HG03460 (cell line): ENCODE data around the gene MRC2.

Experiments
- ATAC-seq: cut with Tn5 transposase; IDR thresholded peaks from one replicate; pipeline ENCODE4 v1.9.1; 2021; ENCODE audit not compliant: unreplicated experiment

MRC2 gene

DNA sequence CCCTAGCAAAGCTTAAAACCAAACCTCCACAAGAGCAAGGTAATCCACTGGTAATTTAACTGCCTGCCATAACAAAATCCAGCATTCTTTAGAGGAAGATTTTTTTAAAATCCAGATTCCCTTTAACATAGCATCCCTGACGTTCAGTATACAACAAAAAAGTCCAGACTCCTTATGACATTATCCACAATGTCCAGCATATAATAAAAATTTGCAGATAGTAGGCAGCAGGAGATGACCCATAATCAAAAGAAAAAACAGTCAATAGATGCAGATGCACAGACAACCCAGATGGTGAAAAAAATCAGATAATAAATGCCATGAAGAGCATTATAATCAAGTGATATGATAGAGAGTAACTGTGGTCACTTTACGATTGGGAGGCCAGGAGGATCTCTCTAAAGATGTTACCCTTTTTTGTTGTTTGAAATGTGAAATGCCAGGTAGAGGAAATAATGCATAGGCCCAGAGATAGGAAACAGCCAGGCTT is 33.2 kb downstream of the MRC2 start:
- no peak for ATAC-seq

GRCh38 chr17:62661337-62661736 is 33.9 kb downstream of the MRC2 start:
- ATAC-seq, result no peak

GRCh38 chr17:62662855-62663254 is 35.4 kb downstream of the MRC2 start:
- no peak for ATAC-seq

DNA sequence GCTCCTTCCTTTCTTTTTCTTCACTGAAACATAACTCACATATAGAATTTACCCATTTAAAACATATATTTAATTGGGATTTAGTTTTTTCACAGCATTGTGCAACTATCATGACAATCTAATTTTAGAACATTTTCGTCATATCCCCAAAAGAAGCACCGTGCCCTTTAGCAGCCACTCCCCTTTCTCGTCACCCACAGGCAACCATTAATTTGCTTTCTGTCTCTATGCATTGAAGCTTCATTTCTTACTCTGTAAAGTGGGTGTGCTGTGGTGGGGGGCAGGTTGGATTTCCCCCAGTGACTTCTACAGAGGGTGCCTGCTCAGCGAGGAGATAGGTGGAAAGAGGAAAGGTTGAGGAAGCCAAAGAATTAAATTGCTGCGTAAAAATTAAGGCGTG is 35.8 kb downstream of the MRC2 start:
- no peak for ATAC-seq

DNA sequence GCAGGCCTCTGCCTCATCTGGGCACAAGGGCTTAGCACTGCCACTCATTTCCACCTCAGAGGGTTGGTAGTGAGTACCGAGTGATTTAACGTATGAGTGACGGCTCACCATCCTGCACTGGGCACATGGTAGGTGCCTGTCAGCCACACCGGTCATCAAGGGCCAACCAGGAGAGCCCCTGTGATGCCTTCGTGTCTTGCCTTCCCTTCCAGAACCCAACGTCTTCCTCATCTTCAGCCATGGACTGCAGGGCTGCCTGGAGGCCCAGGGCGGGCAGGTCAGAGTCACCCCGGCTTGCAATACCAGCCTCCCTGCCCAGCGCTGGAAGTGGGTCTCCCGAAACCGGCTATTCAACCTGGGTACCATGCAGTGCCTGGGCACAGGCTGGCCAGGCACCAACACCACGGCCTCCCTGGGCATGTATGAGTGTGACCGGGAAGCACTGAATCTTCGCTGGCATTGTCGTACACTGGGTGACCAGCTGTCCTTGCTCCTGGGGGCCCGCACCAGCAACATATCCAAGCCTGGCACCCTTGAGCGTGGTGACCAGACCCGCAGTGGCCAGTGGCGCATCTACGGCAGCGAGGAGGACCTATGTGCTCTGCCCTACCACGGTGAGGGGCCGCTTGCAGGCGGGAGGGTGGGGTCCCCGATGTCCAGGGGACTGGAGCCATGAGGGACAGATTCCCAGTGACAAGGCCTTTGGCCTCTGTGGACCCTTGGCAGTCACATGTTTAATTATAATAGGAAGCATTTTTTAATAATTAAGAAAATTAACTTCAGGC is 37.1 kb downstream of the MRC2 start:
- no peak for ATAC-seq

- no peak for ATAC-seq
Observed at GRCh38 chr17:62665599-62665998, 38.1 kb downstream of the MRC2 start.

GRCh38 chr17:62666061-62666800 is 38.8 kb downstream of the MRC2 start:
- ATAC-seq, result no peak

- ATAC-seq, result no peak
Observed at GRCh38 chr17:62666801-62667591, 39.5 kb downstream of the MRC2 start.

- ATAC-seq, result no peak
Observed at GRCh38 chr17:62668091-62668804, 40.8 kb downstream of the MRC2 start.

GRCh38 chr17:62670202-62670821 is 42.8 kb downstream of the MRC2 start:
- ATAC-seq, result no peak

DNA sequence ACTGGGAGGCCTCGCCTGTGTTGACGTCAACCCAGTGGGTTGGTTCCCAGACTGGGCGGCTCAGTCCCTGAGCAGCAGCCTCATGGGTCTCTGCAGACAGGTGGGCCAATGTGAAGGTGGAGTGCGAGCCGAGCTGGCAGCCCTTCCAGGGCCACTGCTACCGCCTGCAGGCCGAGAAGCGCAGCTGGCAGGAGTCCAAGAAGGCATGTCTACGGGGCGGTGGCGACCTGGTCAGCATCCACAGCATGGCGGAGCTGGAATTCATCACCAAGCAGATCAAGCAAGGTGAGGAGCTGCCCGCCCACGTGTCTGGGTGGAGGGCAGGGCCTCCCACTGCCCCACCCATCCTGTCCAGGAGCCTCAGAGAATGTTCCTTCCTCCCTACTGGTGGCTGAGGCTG is 44.1 kb downstream of the MRC2 start:
- ATAC-seq, result no peak

DNA sequence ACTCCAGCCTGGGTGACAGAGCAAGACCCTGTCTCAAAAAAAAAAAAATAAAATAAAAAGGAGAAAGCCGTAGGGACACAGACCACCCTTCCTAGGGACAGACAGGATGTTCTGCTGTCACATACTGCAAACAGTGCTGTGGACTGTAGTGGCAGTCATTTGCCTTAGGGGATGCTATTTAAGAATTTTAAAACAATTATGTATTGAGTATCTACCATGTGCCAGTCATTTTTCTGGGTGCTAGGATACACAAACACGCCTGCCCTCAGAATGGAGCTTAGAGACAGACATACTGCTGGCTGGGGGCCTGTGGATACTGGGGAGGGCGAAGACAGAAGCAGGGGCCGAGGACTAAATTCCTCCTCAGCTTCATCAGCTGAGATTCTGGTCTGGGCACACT is 45.5 kb downstream of the MRC2 start:
- no peak for ATAC-seq

DNA sequence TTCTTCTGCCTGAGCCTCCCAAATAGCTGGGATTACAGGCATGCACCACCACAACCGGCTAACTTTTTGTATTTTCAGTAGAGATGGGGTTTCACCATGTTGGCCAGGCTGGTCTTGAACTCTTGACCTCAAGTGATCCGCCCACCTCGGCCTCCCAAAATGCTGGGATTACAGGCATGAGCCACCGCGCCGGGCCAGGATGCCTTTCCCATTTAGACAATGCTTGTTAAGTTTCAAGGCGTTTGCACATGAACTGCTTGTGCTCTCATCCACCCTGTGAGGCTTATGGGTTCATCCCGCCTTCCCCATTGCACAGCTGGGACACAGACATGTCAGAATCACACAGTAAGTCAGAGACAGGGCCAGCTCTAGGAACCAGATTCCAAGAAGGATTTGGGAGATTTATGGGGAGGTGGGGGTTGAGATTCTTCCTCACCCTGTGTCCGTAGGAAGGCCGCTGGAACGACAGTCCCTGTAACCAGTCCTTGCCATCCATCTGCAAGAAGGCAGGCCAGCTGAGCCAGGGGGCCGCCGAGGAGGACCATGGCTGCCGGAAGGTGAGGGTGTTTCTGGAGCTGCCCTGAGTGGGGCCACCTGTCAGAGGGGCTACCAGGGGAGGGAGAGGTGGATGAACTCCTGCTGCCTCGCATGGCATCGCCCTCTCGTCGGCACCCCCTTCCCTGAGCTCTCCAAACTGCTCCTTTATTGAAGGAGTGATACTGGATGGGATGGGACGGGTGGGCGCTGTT is 46.3 kb downstream of the MRC2 start:
- ATAC-seq, result no peak

- ATAC-seq, result no peak
Observed at GRCh38 chr17:62674363-62674739, 46.9 kb downstream of the MRC2 start.

DNA sequence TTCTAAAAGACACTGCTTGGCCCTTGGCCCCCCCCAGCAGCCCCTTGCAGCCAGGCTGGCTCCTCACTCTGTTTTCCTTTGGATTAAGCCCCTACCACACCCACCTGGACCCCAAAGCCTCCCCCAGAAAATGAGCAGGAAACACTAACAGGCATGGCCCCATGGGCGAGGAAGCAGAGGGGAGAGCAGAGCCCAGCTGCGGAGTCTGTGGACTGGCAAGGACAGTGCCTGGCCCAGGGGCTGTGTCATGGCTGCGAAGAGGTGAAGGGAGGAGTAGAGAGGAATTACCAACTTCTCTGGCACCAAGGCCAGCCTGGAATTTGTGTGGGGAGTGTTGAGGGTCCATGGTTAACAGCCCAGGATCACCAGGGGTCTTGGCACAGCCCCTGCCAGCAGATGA is 47.4 kb downstream of the MRC2 start:
- no peak for ATAC-seq

GRCh38 chr17:62675260-62675659 is 47.8 kb downstream of the MRC2 start:
- no peak for ATAC-seq

GRCh38 chr17:62675701-62676100 is 48.2 kb downstream of the MRC2 start:
- ATAC-seq, result no peak

DNA sequence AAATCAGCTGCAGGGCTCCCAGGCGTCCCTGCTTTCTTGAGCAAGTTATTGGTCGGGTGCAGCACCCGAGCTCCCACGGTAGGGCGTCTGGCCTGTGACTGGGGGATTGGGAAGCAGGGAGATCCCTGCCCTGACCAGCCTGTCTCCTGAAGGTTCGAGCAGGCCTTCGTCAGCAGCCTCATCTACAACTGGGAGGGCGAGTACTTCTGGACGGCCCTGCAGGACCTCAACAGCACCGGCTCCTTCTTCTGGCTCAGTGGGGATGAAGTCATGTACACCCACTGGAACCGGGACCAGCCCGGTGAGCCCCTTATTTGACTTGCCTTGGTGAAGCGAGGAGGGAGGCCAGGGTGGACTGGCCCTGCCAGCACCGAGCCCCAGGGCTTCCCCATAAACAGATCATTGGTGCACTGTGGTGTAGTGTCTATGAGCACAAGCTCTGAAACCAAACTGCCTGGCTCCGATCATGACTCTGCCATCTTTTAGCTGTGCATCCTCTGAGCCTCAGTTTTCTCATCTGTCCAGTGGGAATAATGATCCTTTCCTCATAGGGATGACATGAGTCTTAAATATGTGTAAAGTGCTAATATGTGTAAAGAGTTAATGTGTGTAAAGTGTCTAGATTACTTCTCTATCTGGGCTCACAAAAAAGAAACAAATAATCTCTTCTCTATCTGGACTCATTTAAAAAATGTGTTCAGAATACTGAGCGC is 48.9 kb downstream of the MRC2 start:
- no peak for ATAC-seq

GRCh38 chr17:62676952-62677596 is 49.6 kb downstream of the MRC2 start:
- no peak for ATAC-seq
